ENCODE measurements around the gene KLHL21.
"Not testable (repeated sequence)": the region's sequence is repeated elsewhere in the genome, so short reads cannot be mapped to it uniquely, and the experiment has no call there.

The KLHL21 gene

DNA sequence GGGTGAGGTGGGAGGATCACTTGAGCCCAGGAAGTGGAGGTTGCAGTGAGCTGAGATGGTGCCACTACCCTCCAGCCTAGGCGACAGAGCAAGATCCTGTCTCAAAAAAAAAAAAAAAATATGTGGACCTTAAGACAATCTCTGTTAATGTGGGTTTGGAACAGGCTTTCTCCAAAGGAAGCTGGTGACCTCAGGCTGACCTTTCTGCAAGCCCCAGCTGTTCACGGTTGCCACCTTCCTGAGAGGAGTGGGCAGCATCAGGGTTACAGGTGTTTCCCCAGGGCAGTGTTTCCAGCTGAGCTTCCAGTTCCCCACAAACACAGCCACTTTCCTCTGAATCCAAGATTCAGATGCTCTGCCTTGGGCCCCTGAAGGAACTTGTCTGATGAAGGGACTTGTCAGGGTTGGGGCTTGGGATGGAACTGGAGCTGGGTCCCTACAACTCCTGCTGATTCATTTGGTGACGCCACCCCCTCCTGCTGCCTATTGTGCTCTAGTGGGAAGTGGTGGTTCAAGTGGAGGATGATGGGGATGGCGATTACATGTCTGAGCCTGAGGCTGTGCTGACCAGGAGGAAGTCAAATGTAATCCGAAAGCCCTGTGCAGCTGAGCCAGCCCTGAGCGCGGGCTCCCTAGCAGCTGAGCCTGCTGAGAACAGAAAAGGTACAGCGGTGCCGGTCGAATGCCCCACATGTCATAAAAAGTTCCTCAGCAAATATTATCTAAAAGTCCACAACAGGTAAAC, 20.9 kb downstream of the KLHL21 start:
- DNase-seq = no peak

DNA sequence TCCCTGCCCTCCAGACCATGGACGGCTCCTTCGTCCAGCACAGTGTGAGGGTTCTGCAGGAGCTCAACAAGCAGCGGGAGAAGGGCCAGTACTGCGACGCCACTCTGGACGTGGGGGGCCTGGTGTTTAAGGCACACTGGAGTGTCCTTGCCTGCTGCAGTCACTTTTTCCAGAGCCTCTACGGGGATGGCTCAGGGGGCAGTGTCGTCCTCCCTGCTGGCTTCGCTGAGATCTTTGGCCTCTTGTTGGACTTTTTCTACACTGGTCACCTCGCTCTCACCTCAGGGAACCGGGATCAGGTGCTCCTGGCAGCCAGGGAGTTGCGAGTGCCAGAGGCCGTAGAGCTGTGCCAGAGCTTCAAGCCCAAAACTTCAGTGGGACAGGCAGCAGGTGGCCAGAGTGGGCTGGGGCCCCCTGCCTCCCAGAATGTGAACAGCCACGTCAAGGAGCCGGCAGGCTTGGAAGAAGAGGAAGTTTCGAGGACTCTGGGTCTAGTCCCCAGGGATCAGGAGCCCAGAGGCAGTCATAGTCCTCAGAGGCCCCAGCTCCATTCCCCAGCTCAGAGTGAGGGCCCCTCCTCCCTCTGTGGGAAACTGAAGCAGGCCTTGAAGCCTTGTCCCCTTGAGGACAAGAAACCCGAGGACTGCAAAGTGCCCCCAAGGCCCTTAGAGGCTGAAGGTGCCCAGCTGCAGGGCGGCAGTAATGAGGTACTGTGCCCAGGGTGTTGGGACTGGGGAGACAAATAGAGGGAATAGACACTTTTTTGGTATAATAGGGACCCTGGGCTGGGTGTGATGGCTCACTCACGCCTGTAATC, 21.9 kb downstream of the KLHL21 start:
- peak; percentile 69 for DNase-seq

DNA sequence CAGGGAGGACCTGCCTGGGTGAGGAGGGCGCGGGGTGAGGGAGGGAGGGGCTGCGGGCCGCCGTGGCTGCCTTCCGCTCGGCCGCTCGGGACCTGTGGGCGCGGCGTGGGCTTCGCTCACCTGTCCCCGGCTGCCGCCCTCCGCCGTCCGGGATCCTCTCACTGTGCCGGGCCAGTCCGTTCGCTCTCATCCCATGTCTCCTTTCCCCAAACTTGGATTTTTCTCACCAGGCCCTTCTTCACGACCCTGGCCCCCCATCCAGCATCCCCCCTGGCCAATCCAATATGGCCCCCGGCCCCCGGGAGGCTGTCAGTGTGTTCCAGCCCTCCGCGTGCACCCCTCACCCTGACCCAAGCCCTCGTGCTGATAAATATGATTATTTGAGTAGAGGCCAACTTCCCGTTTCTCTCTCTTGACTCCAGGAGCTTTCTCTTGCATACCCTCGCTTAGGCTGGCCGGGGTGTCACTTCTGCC, 22.5 kb downstream of the KLHL21 start:
- no peak for DNase-seq

DNA sequence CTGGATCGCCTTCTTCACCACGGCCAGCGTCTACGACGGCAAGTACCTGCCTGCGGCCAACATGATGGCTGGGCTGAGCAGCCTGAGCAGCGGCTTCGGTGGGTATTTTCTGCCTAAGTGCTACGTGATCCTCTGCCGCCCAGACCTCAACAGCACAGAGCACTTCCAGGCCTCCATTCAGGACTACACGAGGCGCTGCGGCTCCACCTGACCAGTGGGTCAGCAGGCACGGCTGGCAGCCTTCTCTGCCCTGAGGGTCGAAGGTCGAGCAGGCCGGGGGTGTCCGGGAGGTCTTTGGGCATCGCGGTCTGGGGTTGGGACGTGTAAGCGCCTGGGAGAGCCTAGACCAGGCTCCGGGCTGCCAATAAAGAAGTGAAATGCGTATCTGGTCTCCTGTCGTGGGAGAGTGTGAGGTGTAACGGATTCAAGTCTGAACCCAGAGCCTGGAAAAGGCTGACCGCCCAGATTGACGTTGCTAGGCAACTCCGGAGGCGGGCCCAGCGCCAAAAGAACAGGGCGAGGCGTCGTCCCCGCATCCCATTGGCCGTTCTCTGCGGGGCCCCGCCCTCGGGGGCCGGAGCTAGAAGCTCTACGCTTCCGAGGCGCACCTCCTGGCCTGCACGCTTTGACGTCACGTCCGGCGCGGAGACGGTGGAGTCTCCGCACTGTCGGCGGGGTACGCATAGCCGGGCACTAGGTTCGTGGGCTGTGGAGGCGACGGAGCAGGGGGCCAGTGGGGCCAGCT, 23.1 kb downstream of the KLHL21 start, which contains the start of gene ZBTB48:
TSS of gene ZBTB48 (plus strand) at position 621 of the 745 bp plus-strand sequence. CDS start 616 bp downstream, outside the sequence.
- peak; percentile 99 for DNase-seq

DNA sequence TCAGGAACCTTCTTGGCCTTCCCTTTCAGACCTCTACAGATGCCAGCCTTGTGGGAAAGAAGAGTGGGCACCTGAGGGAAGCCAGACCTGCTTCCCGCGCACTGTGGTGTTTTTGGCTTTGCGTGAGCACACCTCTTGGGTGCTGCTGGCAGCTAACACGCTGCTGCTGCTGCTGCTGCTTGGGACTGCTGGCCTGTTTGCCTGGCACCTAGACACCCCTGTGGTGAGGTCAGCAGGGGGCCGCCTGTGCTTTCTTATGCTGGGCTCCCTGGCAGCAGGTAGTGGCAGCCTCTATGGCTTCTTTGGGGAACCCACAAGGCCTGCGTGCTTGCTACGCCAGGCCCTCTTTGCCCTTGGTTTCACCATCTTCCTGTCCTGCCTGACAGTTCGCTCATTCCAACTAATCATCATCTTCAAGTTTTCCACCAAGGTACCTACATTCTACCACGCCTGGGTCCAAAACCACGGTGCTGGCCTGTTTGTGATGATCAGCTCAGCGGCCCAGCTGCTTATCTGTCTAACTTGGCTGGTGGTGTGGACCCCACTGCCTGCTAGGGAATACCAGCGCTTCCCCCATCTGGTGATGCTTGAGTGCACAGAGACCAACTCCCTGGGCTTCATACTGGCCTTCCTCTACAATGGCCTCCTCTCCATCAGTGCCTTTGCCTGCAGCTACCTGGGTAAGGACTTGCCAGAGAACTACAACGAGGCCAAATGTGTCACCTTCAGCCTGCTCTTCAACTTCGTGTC, 23.9 kb downstream of the KLHL21 start:
- no peak for DNase-seq

DNA sequence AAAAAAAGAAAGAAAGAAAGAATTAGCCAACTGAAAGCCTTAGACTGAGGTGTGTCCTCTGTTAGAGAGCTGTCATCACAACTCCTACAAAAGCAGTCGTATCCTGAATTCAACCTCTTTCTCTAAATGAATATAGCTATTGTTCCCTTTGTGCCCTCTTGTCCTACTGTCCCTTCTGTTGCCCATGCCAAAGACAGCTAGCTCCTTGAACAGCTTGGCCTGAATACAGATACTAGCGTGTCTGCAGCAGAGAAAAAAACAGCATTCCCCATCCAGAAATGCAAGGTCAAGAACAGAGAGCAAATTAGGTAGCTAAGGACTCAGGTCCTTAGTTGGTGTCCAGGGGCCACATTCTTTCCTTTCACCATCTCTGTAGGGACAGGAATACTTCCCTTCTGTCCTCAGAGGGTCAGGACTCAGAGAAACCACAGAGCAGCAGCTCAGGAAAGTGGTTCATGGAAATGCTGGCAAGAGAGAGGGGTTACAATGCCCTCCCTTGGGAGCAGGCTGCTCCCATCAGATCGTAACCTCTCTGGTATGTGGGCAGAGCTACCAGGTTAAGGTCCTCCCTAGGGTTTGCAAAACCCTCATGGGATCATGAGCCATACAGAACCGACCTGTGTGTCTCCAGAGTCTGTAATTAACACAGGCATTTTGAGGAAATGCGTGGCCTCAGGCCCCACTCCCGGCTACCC, 24.7 kb downstream of the KLHL21 start:
- DNase-seq = peak; percentile 72

DNA sequence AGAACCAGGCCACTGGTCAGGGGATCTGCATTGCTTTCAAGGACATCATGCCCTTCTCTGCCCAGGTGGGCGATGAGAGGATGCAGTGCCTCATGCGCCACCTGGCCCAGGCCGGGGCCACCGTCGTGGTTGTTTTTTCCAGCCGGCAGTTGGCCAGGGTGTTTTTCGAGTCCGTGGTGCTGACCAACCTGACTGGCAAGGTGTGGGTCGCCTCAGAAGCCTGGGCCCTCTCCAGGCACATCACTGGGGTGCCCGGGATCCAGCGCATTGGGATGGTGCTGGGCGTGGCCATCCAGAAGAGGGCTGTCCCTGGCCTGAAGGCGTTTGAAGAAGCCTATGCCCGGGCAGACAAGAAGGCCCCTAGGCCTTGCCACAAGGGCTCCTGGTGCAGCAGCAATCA, 27.9 kb downstream of the KLHL21 start:
- DNase-seq = no peak

DNA sequence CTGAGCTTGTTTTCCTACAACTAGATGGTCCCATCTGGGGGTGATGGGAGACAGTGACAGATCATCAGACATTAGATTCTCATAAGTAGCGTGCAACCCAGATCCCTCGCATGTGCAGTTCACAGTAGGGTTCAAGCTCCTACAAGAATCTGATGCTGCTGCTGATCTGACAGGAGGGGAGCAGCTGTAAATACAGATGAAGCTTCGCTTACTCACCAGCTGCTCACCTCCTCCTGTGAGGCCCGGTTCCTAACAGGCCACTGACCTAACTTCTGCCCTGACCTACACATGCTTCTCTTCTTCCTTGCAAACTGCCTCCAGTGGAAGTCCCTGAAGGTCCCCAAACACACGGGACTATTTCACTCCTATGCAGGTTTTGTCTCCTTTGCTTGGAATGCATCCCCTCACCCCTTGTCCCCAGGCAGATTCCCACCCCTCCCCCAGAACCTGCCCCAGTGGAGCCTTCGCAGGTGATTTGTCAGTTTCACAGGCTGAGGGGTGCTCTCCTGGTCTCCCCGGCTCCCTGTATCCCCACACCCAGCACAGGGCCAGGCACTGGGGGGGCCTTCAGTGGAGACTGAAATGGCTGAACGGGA, 28.5 kb downstream of the KLHL21 start:
- no peak for DNase-seq

DNA sequence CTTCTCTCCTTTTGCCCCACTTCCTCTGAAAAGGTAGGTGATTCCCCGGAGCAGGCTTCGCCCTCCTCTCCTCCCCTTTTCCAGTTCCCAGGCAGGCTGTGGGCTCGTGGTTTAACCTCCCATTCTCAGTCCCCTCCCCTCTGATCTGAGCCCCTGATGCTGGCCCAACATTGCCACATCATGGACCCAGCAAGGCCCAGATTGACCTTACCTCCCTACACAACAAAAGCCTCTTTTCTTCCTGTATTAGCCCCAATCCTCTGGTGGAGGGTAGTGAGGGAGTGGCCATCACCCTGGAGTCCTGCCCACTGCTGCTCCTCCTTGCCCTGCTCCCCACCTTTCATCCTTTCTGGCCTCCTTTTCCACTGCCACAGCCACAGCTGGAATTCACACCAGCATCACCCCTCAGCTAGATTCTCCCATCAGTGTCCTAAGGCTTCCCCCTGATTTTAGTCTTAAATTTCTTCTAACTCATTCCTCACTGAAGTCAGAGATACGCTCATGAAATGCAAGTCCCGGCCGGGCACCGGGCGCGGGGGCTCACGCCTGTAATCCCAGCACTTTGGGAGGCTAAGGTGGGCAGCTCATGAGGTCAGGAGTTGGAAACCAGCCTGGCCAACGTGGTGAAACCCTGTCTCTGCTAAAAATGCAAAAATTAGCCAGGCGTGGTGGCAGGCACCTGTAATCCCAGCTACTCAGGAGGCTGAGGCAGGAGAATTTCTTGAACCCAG, 29.9 kb downstream of the KLHL21 start:
- no peak for DNase-seq

DNA sequence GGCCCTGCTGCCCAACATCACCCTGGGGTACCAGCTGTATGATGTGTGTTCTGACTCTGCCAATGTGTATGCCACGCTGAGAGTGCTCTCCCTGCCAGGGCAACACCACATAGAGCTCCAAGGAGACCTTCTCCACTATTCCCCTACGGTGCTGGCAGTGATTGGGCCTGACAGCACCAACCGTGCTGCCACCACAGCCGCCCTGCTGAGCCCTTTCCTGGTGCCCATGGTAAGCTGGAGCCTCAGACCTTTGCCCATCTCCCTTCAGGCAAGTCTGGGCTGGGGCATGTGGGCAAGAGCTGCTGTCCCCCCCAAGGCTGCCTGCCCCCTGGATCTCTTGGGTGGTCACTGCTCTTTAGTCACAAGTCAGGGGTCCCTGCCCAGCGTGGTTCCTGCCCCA, 31.7 kb downstream of the KLHL21 start:
- DNase-seq = no peak

DNA sequence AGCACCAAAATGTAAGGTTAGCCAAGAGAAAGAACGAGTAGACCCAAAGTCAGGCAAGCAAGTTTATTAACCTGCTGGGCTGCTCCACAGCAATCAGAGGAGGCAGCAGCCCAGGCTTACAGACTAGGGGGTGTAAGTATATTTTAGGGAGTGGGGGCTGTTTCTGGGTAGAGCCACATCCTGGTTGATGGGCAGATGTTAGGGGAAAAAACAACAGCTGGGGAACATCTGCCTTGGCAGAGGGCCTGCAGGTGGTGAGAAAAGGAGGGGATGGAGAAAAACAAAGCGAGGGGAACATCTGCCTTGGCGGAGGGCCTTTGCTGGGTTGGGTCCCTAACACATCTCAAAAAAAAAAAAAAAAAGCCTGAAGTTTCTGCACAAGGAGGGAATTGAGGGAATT, 32.6 kb downstream of the KLHL21 start:
- DNase-seq = no peak

DNA sequence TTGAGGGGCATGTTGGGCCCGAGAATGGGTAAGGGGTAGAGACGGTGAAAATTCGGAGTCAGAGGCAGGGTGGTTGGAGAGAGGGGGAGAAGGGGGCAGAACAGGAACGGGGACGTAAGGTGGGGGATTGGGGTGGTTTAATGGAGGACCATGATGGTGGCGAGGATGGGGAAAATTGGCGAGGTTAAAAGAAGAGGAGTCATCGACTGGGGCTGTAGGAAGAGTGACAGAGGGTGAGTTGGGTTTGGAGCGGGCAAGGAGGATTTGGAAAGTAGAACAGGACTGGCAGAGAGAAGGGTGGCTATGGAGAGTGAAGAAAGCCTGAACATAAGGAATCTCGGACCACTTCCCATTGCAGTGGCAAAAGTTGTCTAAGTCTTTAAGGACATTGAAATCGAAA, 33.6 kb downstream of the KLHL21 start:
- DNase-seq = no peak

DNA sequence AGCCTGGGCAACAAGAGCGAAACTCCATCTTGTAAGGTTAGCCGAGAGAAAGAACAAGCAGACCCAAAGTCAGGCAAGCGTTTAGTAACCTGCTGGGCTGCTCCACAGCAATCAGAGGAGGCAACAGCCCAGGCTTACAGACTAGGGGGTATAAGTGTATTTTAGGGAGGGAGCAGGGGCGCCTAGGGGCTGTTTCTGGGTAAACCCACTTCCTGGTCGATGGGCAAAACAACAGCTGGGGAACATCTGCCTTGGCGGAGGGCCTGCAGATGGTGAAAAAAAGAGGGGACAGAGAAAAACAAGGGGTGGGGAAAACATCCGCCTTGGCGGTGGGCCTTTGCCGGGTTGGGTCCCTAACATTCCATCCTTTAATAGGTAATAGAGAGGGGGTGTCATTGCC, 42.4 kb downstream of the KLHL21 start:
- no peak for DNase-seq

DNA sequence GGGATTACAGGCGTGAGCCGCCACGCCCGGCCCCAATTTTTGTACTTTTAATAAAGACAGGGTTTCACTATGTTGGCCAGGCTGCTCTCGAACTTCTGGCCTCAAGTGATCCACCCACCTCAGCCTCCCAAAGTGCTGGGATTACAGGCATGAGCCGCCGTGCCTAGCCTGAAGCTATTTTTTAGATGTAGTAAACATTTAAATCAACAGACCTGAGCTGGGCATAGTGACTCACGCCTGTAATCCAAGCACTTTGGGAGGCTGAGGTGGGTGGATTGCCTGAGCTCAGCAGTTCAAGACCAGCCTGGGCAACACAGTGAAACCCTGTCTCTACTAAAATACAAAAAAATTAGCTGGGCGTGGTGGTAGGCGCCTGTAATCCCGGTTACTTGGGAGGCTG, 43.5 kb downstream of the KLHL21 start:
- DNase-seq = not testable (repeated sequence)

DNA sequence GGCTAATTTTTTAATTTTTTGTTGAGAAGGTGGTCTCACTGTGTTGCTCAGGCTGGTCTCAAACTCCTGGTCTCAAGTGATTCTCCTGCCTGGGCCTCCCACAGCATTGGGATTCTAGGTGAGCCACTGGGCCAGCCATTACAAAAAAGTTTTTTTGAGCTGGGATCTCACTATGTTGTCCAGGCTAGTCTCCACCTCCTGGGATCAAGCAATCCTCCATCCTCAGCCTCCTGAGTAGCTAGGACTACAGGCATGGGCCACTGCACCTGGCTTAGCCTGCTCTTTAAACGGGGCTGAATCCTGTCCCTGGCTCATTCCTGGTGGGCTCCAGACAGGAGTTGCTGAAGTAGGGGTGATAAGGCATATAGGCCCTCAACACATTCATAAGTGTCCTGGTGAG, 45.1 kb downstream of the KLHL21 start:
- no peak for DNase-seq

DNA sequence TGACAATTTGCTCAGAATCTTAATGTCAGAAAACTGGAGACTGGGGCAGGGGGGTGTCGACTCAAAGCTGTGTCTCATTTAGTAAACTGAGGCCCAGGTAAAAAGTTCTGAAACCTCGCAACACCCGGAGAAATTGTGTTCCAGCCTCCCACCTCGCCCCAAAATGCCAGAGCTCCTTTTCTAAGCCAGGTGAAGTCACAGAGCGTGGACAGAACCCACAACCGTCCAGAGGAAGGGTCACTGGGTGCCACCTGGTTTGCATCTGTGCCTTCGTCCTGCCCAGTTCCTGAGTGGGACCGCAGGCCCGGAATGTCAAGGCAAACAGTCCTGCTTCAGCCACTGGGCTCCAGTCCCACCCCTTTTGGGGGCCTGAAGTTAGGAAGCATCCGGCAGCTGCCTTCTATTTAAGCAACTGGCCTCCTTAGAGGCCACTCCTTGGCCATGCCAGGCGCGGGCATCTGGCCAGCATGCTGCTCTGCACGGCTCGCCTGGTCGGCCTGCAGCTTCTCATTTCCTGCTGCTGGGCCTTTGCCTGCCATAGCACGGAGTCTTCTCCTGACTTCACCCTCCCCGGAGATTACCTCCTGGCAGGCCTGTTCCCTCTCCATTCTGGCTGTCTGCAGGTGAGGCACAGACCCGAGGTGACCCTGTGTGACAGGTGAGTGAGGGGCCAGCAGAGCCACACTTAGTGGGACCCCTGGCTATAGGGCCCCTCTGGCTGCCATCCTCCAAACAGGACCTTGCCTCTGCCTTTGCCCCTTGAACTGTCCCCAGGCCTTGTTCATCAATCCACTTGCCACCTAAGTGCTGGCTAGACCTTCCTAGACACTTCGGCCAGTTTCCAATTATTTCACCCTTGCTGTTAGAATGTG, 47.5 kb downstream of the KLHL21 start, which contains the start of gene TAS1R1:
TSS of gene TAS1R1 (plus strand) at position 401 of the 872 bp plus-strand sequence. CDS start at position 468, 67 bp downstream.
- DNase-seq = no peak

DNA sequence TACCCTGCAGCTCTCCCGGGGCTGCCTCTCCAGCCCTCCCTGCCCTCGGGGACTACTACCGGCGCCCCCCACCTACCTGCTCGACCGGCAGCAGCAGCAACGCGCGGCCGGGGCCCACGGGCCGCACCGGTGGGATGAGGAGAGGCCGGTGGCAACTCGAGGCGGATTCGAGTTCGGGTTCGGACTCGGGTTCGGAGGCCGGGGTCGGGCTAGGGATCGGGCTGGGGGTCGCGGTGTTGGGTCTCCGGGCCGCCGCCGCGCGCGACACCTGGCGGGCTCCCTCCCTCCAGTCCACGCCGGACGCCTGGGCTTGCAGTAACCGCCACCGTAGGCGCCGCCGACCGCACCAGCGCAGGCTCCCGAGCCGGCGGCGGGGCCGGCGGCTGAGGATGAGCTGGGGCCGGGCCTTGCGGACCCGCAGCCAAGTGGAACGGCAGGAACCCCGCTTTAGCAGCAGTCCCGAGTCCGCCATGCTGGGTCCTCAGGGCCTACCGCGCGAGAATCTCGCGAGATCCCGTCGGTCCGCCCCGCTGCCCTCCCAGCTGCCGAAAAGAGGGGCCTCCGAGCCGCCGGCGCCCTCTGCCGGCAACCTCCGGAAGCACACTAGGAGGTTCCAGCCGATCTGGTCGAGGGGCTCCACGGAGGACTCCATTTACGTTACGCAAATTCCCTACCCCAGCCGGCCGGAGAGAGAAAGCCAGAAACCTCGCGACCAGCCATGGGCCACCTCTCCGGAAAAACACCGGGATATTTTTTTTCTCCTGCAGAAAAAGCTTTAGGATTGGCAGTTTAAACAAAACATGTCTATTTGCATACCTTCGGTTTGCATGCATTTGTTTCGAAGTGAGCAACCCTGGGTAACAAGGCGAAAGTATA, 48.4 kb downstream of the KLHL21 start, which contains the start of gene NOL9:
TSS of gene NOL9 (minus strand) at position 483 of the 876 bp plus-strand sequence. CDS start at position 472, 11 bp downstream.
- peak; percentile 96 for DNase-seq

DNA sequence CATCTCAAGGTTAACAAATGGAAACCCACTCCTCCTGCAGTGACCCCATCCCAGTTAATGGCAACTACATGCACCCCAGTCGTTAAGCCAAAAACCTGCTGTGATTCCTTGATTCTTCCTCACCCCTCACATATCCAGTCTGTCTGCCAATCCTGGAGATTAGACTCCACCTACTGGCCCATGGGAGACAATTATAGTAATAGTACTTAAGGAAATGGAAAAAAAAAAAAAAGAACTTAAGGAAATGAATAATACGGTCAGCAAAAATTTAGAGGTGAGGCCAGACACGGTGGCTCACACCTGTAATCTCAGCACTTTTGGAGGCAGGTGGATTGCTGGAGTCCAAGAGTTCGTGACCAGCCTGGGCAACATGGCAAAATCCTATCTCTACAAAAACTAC, 55.4 kb downstream of the KLHL21 start:
- DNase-seq = no peak
